Heart right ventricle (tissue), 16 donors: ENCODE results near the gene TFRC. TPM values are rescaled to one million over a fixed set of nuclear protein-coding genes. Genes with fewer than 3 reads are reported as not detected.
A peak's percentile ranks its signal among the peaks of the same experiment; 100 is the strongest.

Source experiments
- ATAC-seq, 8 donors: fragments of 200-7000 bp; cut with Tn5 transposase; one replicate each; pipeline ENCODE4 v1.9.1; 2020; ENCODE audit warnings: mild to moderate bottlenecking in 8 of 8, moderate library complexity in 8 of 8, moderate number of reproducible peaks in 1 of 8
- DNase-seq, 2 donors: peaks; one replicate each; pipeline ENCODE4 v3.0.0-alpha.2; 2020
- H3K27ac ChIP-seq, 10 donors: fragments of 200-600 bp; sonication (generic) in 2 of 10; one replicate each; pipeline versions ENCODE4 v1.5.0 to v1.8.0; 2020 to 2022; ENCODE audit warnings: mild to moderate bottlenecking in 3 of 10
- H3K27me3 ChIP-seq, 7 donors: fragments of 200-600 bp; one replicate each; pipeline ENCODE4 v1.8.0; 2021 to 2022; ENCODE audit warnings: mild to moderate bottlenecking in 2 of 7
- H3K36me3 ChIP-seq, 9 donors: fragments of 200-600 bp; sonication (generic) in 1 of 9; one replicate each; pipeline versions ENCODE4 v1.5.0 to v1.8.0; 2020 to 2022; ENCODE audit warnings: mild to moderate bottlenecking in 2 of 9
- H3K4me1 ChIP-seq, 9 donors: fragments of 200-600 bp; sonication (generic) in 1 of 9; one replicate each; pipeline versions ENCODE4 v1.5.0 to v1.8.0; 2020 to 2022; ENCODE audit warnings: mild to moderate bottlenecking in 4 of 9
- H3K4me3 ChIP-seq, 10 donors: fragments of 200-600 bp; sonication (generic) in 2 of 10; one replicate each; pipeline versions ENCODE4 v1.5.0 to v1.8.0; 2020 to 2022; ENCODE audit warnings: mild to moderate bottlenecking in 7 of 10, moderate library complexity in 2 of 10
- H3K9me3 ChIP-seq, 11 donors: fragments of 200-600 bp in 10 of 11; sonication (generic) in 2 of 11; one replicate each; pipeline versions ENCODE4 v1.5.0 to v1.8.0; 2013 to 2022; ENCODE audit warnings: mild to moderate bottlenecking in 2 of 11, control low read depth in 1 of 11, moderate library complexity in 1 of 11
- CTCF ChIP-seq, 9 donors: fragments of 200-600 bp; sonication (generic) in 2 of 9; IDR thresholded peaks; one replicate each; pipeline versions ENCODE4 v1.5.0 to v1.8.0; 2021 to 2022; ENCODE audit warnings: antibody characterized with exemption in 9 of 9, mild to moderate bottlenecking in 5 of 9, moderate library complexity in 1 of 9
- WGBS, 2 donors: extraction: QIAGEN DNeasy Blood & Tissue Kit; methylation state at CpG; one replicate each; pipeline ENCODE4 v1.1.7; 2013; ENCODE audit warnings: inconsistent platforms in 1 of 2; 5-methylcytosine and 5-hydroxymethylcytosine counted together
- intact Hi-C, 10 donors: fragments of 100-400 bp; cut with DNase I; formaldehyde crosslinking; loops; one replicate each; pipeline versions ENCODE4 v1.11.1 to v1.14.2; 2022
- polyA plus RNA-seq, 2 donors: library from polyadenylated mRNA; stranded (reverse); fragments of 200-250 nt; gene quantifications; one replicate each; pipeline ENCODE4 v1.2.3, GENCODE V29; 2013
- total RNA-seq, 10 donors: library from RNA; stranded (reverse); fragmentation: NEBNext Ultra II Directional in 3 of 10; extraction: Animal tissue kit (Norgen Biotek cat#: 25700) in 3 of 10; gene quantifications; one replicate each; pipeline versions ENCODE4 v1.2.1 to v1.2.4, GENCODE V29; 2021 to 2023
- donor health status: Arrhythmogenic right ventricular cardiomyopathy.
- donor health status: ischemic (EF 13 %, LVEDD 7.1; RV severe dilation, severe dysfunction).
- donor health status: healthy with polysubstance abuse.
- donor health status: DM: no; HTN: yes; CAD: no.
- donor health status: DM: no; HTN: no; CAD: no.
- donor health status: ischemic (EF 25% LVEDD 6.9; RV normal size, moderate dysfunction).
- donor health status: ischemic (EF 25% LVEDD 5.7; RV mildly dilated, moderate dysfunction).
- donor health status: healthy.
- donor health status: DM: yes; HTN: yes; CAD: no.
- donor health status: Ischemic cardiomyopathy.
- donor health status: ischemic (EF 35%, LVEDD 5.7; RV mildly dilated, moderate dysfunction).
- donor health status: nonischemic (EF 11% LVEDD 7.7; RV severe dilation, severe dysfunction).
- donor health status: DM: yes; HTN: yes; CAD: no.
- donor health status: PGD.
- donor health status: ischemic (EF 29% LVEDD 5.4; RV normal size, mild dysfunction).
- donor health status: nonischemic (EF 23%, LVEDD 6.1; RV moderate dilation, normal function).

The TFRC gene
- total and polyA plus RNA-seq, 12 donors, result 25.7 to 300 (median 81.5) TPM

GRCh38 chr3:196120291-196120951, 38.5 kb upstream of the TFRC start:
- no peaks in the 10 kb centered on the region for H3K27me3 ChIP-seq
- H3K4me1 ChIP-seq, result peaks cover 0 to 46% (median 0%) of the 10 kb centered on the region in 9 donors
- 47 to 52% methylated on average over 14 of the region's 14 CpGs for WGBS, 2 donors
- intact Hi-C loops, result no loop called here
- peak; percentile 18 to 29 for DNase-seq
- peak; percentile 29 to 75 (median 57) for ATAC-seq
- no peaks in the 10 kb centered on the region for H3K36me3 ChIP-seq
- no peak for TF ChIP-seq CTCF (IDR thresholded peaks at IDR 0.05)
- peak overlapping the region in 1 of 10 donors; percentile 49 for H3K27ac ChIP-seq
- H3K4me3 ChIP-seq, result no peak overlapping the region
- H3K9me3 ChIP-seq, result no peaks in the 10 kb centered on the region

GRCh38 chr3:196117809-196118208, 35.9 kb upstream of the TFRC start:
- ATAC-seq, result peak; percentile 47 to 92 (median 80)
- Histone ChIP-seq H3K36me3 (no peaks in the 10 kb centered on the region), H3K27ac (peak overlapping the region in 4 of 10 donors; percentile 7 to 31 (median 20)), H3K4me3 (no peak overlapping the region), H3K9me3 (no peaks in the 10 kb centered on the region), H3K27me3 (no peaks in the 10 kb centered on the region), H3K4me1 (peaks cover 0 to 40% (median 0%) of the 10 kb centered on the region in 9 donors)
- WGBS, 2 donors, result 54 to 62% methylated on average over 6 of the region's 6 CpGs
- no peak for TF ChIP-seq CTCF (IDR thresholded peaks at IDR 0.05)
- peak in 1 of 2 donors; percentile 20 for DNase-seq
- intact Hi-C loops, result no loop called here

GRCh38 chr3:196115678-196116083, 33.8 kb upstream of the TFRC start:
- TF ChIP-seq CTCF (IDR thresholded peaks at IDR 0.05), result no peak
- no peak overlapping the region for H3K4me3 ChIP-seq
- no peaks in the 10 kb centered on the region for H3K36me3 ChIP-seq
- intact Hi-C loops, result no loop called here
- DNase-seq (no peak), ATAC-seq (no peak)
- peaks cover 0 to 26% (median 0%) of the 10 kb centered on the region in 9 donors for H3K4me1 ChIP-seq
- H3K27ac ChIP-seq, result no peak overlapping the region
- WGBS, 2 donors, result 76 to 84% methylated on average over 3 of the region's 3 CpGs
- no peaks in the 10 kb centered on the region for H3K9me3 ChIP-seq
- no peaks in the 10 kb centered on the region for H3K27me3 ChIP-seq

- Histone ChIP-seq H3K9me3 (no peaks in the 10 kb centered on the region), H3K27ac (peak overlapping the region in 1 of 10 donors; percentile 56), H3K4me3 (no peak overlapping the region), H3K36me3 (no peaks in the 10 kb centered on the region), H3K27me3 (peaks cover 0 to 5% (median 0%) of the 10 kb centered on the region in 7 donors), H3K4me1 (peaks cover 0 to 7% (median 0%) of the 10 kb centered on the region in 9 donors)
- WGBS, 2 donors, result 73 to 83% methylated on average over 7 of the region's 7 CpGs
- TF ChIP-seq CTCF (IDR thresholded peaks at IDR 0.05), result no peak
- intact Hi-C loops, result no loop called here
- DNase-seq, result no peak
- ATAC-seq, result no peak
Measured at GRCh38 chr3:196111939-196112386, 30.1 kb upstream of the TFRC start.
